Vagina (tissue), 2 donors: ENCODE data around the gene KRT74. TPM values are rescaled to one million over a fixed set of nuclear protein-coding genes. Genes with fewer than 3 reads are reported as not detected.

ENCODE experiments used
- DNase-seq, 2 donors: peaks; one replicate each; pipeline ENCODE4 v3.0.0-alpha.2; 2017; ENCODE audit errors: extremely low spot score in 2 of 2
- H3K27ac ChIP-seq: fragments of 200-600 bp; sonication (generic); one replicate; pipeline ENCODE4 v1.5.1; 2019
- H3K27me3 ChIP-seq: fragments of 200-600 bp; sonication (generic); one replicate; pipeline ENCODE4 v1.5.1; 2019
- H3K36me3 ChIP-seq, 2 donors: fragments of 200-600 bp; sonication (generic); one replicate each; pipeline ENCODE4 v1.5.1; 2017 to 2019
- H3K4me1 ChIP-seq: fragments of 200-600 bp; sonication (generic); one replicate; pipeline ENCODE4 v1.5.1; 2019
- H3K4me3 ChIP-seq, 2 donors: fragments of 200-600 bp; sonication (generic); 1 replicate in 1 of 2; 2 replicates in 1 of 2; pipeline ENCODE4 v1.5.1; 2016 to 2019
- H3K9me3 ChIP-seq: fragments of 200-600 bp; sonication (generic); one replicate; pipeline ENCODE4 v1.5.1; 2019
- POLR2A ChIP-seq, 2 donors: fragments of 450-650 bp; IDR thresholded peaks; one replicate each; pipeline ENCODE4 v1.6.1; 2017; ENCODE audit warnings: antibody characterized with exemption in 2 of 2, mild to moderate bottlenecking in 2 of 2, moderate library complexity in 2 of 2
- POLR2AphosphoS5 ChIP-seq, 2 donors: sonication (generic); formaldehyde crosslinking; IDR thresholded peaks; one replicate each; pipeline ENCODE4 v1.9.0; 2017; ENCODE audit warnings: antibody characterized with exemption in 2 of 2, mild to moderate bottlenecking in 2 of 2, low read depth in 1 of 2; ENCODE audit not compliant: insufficient read depth in 1 of 2
- intact Hi-C: fragments of 100-400 bp; cut with DNase I; formaldehyde crosslinking; loops from one replicate; pipeline ENCODE4 v1.15.1; 2023
- total RNA-seq: library from RNA; depleted of rRNA; stranded (reverse); fragments of >200 nt; gene quantifications from one replicate; pipeline ENCODE4 v1.2.3, GENCODE V29; 2016
- TF ChIP-seq, protein P1 (sequence below), 3 experiments: fragments of 450-650 bp in 2 of 3; fragments of 200-600 bp in 1 of 3; sonication (generic) in 1 of 3; IDR thresholded peaks; one replicate each; pipeline ENCODE4 v1.5.1; 2017 to 2019; ENCODE audit warnings: antibody characterized with exemption in 3 of 3, mild to moderate bottlenecking in 2 of 3, moderate library complexity in 2 of 3

Gene KRT74
- total RNA-seq, 1 donor from 2014 or later, result not detected

- H3K4me1 ChIP-seq, result peaks cover 24% of the 10 kb centered on the region
- intact Hi-C loops, result no loop called here
- TF ChIP-seq, protein P1, sequence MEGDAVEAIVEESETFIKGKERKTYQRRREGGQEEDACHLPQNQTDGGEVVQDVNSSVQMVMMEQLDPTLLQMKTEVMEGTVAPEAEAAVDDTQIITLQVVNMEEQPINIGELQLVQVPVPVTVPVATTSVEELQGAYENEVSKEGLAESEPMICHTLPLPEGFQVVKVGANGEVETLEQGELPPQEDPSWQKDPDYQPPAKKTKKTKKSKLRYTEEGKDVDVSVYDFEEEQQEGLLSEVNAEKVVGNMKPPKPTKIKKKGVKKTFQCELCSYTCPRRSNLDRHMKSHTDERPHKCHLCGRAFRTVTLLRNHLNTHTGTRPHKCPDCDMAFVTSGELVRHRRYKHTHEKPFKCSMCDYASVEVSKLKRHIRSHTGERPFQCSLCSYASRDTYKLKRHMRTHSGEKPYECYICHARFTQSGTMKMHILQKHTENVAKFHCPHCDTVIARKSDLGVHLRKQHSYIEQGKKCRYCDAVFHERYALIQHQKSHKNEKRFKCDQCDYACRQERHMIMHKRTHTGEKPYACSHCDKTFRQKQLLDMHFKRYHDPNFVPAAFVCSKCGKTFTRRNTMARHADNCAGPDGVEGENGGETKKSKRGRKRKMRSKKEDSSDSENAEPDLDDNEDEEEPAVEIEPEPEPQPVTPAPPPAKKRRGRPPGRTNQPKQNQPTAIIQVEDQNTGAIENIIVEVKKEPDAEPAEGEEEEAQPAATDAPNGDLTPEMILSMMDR (IDR thresholded peaks at IDR 0.05), result no peak
- TF ChIP-seq POLR2AphosphoS5 (IDR thresholded peaks at IDR 0.05; ENCODE audit: insufficient read depth in 1 of 2, low read depth in 1 of 2) (no peak), POLR2A (IDR thresholded peaks at IDR 0.05) (no peak)
Observed at GRCh38 chr12:52534482-52534881, 39.2 kb downstream of the KRT74 start.

DNA sequence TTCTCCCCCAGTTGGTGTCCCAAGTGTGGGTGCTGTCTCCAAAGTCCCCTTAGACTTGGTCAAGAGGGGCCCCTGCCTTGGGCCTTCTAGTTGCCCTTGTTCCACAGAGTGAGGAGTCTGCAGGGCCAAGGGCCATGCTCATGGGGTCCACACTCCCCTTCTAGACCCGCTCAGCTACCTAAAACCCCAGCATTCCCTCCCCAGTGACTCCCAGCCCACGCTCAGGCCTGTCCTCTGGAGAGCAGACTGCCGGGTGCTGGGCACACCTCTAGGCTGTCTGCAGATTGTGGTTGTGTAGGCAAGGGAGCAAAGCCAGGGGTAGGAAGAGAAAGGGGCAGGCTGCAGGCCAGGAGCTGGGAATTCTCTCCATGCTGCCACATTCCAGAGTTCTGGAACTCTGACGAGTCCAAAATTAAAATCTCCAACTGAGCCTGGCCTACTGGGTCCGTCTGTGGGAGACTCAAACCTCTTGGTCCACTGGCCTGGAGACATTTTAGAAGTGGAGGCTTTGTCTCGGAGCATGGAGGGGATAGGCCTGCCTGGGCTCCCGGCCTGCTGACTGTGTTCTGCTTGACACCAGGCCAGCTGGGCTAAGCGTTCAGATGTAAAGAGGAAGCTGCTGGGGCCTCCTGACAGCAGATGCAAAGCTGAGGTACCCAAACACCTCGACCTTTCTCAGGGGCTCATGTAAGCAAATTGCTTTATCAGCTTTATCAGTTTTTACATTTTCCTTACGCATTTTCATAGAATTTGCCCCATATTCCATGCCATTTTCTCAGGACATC is 39.8 kb downstream of the KRT74 start:
- H3K4me3 ChIP-seq, result no peak overlapping the region
- H3K27ac ChIP-seq, result no peak overlapping the region
- no peak for DNase-seq
- no peak for TF ChIP-seq POLR2AphosphoS5 (IDR thresholded peaks at IDR 0.05; ENCODE audit: insufficient read depth in 1 of 2, low read depth in 1 of 2)
- TF ChIP-seq, protein P1 (IDR thresholded peaks at IDR 0.05), result no peak
- TF ChIP-seq POLR2A (IDR thresholded peaks at IDR 0.05), result no peak
- intact Hi-C loops, result no loop called here
- no peaks in the 10 kb centered on the region for H3K36me3 ChIP-seq
- H3K27me3 ChIP-seq, result no peaks in the 10 kb centered on the region
- peaks cover 18% of the 10 kb centered on the region for H3K4me1 ChIP-seq
- no peaks in the 10 kb centered on the region for H3K9me3 ChIP-seq

More at GRCh38 chr12:52534482-52534881, 39.2 kb downstream of the KRT74 start:
- H3K9me3 ChIP-seq, result no peaks in the 10 kb centered on the region
- no peak for DNase-seq
- H3K36me3 ChIP-seq, result no peaks in the 10 kb centered on the region
- H3K27ac ChIP-seq, result no peak overlapping the region
- H3K27me3 ChIP-seq, result no peaks in the 10 kb centered on the region
- H3K4me3 ChIP-seq, result no peak overlapping the region

GRCh38 chr12:52532636-52533035 is 41.0 kb downstream of the KRT74 start:
- TF ChIP-seq POLR2A (IDR thresholded peaks at IDR 0.05), result no peak
- TF ChIP-seq, protein P1 (IDR thresholded peaks at IDR 0.05), result no peak
- Histone ChIP-seq H3K36me3 (no peaks in the 10 kb centered on the region), H3K27me3 (no peaks in the 10 kb centered on the region), H3K4me1 (peaks cover 6% of the 10 kb centered on the region), H3K27ac (no peak overlapping the region), H3K9me3 (no peaks in the 10 kb centered on the region), H3K4me3 (no peak overlapping the region)
- intact Hi-C loops, result no loop called here
- no peak for DNase-seq

DNA sequence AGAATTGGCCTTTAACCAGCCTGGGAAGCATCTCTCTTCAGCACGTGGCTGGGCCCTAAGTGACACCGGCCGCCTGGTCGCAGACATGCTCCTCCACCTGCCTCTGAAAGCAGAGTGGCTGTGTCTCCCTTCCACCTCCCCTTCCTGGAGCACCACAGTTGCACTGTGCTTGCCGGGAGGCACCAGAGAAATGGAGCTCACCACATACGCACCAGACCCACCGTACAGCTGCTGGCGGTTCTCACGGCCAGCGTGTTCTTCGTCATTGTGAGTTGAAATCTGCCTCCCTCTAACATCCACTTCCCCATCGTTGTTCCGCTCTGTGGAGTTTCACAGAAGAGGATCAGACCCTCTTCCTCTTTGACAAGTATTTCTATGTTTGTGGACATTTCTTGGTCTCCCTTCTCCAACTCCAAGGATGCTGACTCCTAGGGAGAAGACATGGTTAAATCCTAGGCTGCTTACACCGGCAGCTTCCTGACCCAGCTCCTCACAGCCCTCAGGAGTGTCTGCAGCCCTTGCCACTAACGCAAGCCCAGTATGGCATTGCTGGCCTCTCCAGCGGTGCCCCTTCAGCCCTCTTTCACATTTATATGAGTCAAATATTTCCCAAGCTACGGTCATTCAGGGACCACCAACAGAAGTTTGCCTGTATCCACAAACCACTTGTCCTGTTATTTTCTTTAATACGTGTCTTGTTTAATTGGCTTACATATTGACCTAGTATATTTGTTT is 41.9 kb downstream of the KRT74 start:
- TF ChIP-seq, protein P1 (IDR thresholded peaks at IDR 0.05), result no peak
- TF ChIP-seq POLR2A (IDR thresholded peaks at IDR 0.05) (no peak), POLR2AphosphoS5 (IDR thresholded peaks at IDR 0.05; ENCODE audit: insufficient read depth in 1 of 2, low read depth in 1 of 2) (no peak)
- intact Hi-C loops, result no loop called here
- H3K27me3 ChIP-seq, result no peaks in the 10 kb centered on the region
- DNase-seq, result no peak
- H3K36me3 ChIP-seq, result no peaks in the 10 kb centered on the region
- no peak overlapping the region for H3K4me3 ChIP-seq
- no peak overlapping the region for H3K27ac ChIP-seq
- H3K9me3 ChIP-seq, result no peaks in the 10 kb centered on the region
- no peaks in the 10 kb centered on the region for H3K4me1 ChIP-seq

- Histone ChIP-seq H3K4me3 (no peak overlapping the region), H3K36me3 (no peaks in the 10 kb centered on the region), H3K27ac (no peak overlapping the region), H3K27me3 (no peaks in the 10 kb centered on the region), H3K9me3 (no peaks in the 10 kb centered on the region), H3K4me1 (peaks cover 6% of the 10 kb centered on the region)
- TF ChIP-seq POLR2A (IDR thresholded peaks at IDR 0.05) (no peak), POLR2AphosphoS5 (IDR thresholded peaks at IDR 0.05; ENCODE audit: insufficient read depth in 1 of 2, low read depth in 1 of 2) (no peak)
- TF ChIP-seq, protein P1 (IDR thresholded peaks at IDR 0.05), result no peak
- DNase-seq, result no peak
- intact Hi-C loops, result no loop called here
Observed at GRCh38 chr12:52530905-52531304, 42.7 kb downstream of the KRT74 start.
